ENCODE measurements around the gene ANKMY1.
"Not testable (repeated sequence)": the region's sequence is repeated elsewhere in the genome, so short reads cannot be mapped to it uniquely, and the experiment has no call there.

The ANKMY1 gene

DNA sequence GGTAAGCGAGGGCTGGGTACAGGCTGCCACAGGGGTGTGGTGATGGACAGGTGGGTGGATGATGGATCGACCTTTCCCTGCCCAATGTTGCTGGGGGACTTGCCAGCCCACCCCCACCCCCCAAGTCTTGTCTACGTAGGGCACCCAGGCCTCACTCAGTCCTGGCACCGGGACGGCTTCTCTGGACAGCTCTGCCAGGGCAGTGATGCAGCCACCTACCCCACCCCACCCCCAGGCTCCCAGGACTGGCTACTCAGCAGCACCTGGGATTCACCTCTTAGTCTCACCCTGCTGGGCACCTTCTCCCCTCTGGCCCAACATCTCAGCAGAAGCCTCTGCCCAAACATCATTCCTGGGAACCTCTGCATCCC is 55.7 kb downstream of the ANKMY1 start:
- no peak for FAIRE-seq

DNA sequence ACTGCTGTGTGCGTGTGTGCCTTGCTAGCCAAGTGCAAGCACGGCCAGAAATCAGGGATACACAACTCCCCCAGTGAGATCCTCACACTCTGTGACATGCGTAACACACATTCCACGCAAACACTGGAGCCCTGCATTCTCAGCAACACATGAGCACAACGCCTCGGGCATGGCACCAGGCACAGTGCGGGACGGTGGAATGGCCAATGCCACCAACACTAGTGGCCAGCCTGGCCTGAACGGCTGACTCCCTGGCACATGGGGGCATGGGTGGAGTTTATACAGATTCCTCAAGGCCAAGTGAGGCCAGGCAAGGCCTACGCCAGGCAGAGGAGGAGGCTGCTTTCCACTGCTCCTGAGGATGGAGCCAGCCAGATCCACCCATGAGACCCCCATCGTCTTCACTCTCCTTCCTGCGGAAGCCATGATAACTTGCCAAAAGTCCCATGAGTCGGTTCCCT is 56.2 kb downstream of the ANKMY1 start:
- no peak for FAIRE-seq

DNA sequence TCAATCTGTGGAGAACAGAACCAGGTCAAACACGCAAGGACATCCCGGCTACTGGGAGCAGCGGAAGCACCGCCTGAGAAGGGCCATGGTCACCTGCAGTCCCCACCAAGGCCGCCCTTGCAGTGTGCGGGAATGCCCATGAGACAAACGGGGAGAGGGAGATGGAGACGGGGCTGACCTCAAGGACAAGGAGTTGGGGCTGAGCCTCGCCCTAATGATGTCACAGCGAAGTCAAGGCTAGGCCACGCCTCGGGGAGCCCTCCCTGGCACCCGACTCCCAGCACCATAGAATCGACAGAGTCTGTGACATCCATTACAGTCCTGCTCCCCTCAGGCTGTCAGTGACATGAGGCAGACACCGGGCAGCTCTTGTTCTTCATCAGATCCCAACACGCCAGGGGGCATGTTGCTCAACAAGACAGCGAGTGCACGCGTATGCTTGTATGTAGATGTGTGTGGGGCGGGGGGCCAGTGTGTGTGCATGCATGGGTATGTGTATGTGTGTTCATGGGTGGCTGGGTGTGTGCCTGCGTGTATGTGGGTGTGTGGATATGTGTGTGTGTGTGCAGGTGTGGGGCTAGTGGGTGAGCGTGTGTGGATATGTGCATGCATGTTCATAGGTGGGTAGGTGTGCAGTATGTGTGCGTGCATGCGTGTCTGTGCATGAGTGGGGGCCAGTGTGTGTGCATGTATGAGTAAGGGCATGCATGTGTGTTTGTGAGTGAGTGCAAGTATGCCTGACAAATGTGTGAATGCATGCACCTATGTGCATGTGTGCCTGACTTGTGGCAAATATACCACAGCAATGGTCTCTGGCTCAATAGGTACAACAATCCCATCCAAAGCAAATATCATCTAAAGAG is 57.0 kb downstream of the ANKMY1 start:
- no peak for FAIRE-seq

DNA sequence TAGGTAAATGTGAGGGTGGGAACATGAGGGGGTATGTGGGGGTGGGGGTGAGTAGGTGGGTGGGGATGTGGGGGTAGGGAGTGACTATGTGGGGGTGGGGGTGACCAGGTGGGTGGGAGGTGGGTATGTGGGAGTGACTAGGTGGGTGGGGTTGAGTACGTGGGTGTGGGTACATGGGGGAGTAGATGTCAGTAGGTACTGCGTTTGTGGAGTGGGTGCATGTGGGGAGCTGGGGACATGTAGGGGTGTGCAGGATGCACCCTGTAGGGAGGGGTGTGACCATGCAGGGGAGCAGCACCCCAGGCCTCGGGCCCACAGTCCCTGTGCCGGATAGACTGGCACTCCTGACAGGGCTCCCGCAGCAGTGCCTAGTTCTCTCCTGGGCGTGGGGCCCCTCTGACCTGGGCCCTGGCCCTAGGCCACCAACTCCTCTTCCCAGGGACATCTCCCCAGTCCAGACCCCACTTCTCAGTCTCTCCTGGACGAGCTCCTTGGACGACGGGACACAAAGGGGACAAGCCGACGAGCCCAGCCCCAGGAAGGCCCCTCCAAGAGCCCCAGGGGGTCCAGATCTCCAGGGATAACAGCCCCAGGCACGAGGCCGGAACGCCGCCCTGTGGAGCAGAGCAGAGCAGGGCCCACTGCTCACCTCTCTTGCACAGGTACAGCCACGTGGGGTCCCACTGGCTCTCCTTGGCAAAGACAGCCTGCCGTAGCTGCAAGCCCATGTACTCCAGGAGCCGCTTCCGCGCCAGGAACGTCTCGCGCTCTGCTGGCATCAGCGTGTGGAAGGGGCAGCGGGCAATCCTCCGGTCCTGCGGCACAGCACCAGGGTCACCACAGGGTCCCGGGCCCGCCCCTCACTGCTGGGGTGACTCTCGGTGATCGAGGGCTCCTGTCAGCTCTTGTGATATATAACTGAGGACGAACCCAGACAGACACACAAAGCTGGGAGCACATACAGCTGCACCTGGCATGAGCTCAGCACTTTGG is 58.2 kb downstream of the ANKMY1 start:
- FAIRE-seq: no peak

DNA sequence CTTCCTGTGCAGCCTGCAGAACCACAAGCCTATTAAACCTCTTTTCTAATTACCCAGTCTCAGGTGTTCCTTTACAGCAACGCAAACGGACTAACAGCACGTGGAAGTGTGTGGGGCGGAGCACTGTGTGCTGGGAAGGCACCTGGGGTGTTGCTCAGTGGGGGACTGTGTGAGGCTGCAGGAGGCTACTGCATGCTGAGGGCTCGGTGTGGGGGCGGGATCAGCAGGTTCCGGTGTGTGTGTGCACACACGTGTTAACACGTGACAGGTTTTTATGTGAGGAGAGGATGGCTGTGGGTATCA is 58.9 kb downstream of the ANKMY1 start:
- FAIRE-seq: no peak

DNA sequence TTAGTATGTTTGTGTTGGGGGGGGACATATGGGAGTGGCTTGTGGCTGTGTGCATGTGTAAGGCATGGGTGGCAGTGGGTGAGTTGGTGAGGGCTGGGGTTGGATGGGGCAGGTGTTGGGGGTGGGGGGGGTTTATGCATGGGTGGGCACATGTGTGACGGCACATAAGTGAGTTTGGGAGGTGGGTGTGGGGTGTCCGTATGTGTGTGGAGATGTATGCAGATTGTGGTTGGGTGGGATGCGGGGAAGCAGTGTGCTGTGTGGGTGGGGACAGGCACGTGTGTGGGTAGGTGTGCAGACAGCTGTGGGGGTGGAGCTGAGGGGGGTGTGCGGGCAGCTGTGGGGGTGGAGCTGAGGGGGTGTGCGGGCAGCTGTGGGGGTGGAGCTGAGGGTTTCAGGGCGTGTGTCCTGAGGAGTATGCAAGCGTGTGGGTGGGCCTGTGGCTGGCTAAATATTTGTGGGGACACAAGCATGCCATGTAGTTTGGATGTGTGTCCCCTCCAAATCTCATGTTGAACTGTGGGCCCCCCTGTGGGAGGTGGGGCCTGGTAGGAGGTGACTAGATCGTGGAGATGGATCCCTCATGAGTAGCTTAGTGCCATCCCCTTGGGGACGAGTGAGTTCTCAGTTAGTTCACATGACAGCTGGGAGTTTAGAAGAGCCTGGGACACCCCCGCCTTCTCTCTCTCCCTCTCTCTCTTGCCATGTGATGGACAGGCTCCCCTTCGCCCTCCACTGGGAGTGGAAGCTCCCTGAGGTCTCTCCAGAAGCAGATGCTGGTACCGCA is 59.4 kb downstream of the ANKMY1 start:
- FAIRE-seq: no peak

DNA sequence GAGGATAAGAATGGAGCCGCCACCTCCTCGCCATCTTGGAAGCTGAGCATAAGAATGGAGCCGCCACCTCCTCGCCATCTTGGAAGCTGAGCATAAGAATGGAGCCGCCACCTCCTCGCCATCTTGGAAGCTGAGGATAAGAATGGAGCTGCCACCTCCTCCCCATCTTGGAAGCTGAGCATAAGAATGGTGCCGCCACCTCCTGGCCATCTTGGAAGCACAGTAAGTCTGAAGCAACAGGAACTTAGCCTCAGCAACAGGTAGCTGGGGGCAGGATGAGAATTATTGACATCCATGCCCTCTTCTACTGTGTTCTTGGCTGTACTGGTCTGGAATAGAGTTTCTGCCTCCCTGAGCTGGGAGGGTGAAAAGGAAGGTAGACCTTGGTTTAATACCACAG is 60.7 kb downstream of the ANKMY1 start:
- FAIRE-seq: not testable (repeated sequence)

DNA sequence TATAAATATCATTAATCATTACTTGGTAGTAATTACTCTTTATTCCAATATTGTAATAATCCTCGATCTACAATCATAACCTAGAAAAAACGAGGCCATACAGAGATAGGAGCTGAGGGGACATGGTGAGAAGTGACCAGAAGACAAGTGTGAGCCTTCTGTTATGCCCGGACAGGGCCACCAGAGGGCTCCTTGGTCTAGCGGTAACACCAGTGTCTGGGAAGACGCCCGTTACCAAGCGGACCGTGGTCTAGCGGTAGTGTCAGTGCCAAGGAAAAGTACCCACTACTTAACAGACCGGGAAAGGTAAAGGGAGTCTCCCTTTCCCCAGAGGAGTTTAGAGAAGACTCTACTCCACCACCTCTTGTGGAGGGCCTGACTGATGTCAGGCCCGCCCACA is 62.8 kb downstream of the ANKMY1 start:
- FAIRE-seq: peak; percentile 73

DNA sequence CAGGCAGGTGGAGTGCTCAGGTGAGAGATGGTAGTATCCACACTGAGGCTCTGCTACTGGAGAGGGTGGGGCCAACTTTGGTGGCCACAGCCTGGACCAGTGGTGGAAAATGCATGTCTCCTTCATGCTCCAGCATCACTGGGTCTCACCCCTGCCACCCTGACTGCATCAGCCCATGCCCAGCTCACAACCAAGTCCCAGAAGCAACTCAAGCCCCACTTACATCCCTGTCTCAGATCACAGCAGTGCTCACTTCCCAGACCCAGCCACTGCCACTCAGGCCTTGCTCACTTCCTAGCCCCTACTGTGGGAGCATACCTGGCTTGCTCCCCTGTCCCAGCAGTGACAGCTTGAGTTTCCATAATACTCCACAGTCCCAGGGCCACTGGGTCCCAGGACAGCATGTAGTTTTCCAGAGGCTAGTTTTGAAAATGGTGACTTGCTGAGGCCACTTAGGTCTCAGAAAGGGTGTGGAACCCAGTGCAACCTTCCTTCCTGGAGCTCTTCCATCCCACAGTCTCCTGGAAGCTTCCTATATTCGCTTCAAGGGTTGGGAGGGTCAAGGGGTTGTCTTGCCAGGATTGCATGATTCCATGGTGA is 63.5 kb downstream of the ANKMY1 start:
- FAIRE-seq: no peak

DNA sequence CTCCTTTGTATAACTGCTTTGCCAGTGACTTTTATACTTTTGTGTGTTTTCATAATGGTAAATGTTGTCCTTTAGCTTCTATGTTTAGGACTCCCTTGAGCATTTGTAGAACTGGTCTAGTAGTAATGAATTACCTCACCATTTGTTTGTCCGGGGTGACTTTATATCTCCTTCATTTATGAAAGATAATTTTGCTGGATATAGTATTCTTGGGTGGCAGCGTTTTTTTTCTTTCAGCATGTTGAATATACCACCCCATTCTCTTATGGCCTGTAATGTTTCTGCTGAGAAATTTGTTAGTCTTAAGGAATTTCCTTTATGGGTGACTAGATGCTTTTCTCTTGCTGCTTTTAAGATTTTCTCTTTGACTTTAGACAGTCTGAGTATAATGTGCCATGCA is 66.3 kb downstream of the ANKMY1 start:
- FAIRE-seq: no peak

DNA sequence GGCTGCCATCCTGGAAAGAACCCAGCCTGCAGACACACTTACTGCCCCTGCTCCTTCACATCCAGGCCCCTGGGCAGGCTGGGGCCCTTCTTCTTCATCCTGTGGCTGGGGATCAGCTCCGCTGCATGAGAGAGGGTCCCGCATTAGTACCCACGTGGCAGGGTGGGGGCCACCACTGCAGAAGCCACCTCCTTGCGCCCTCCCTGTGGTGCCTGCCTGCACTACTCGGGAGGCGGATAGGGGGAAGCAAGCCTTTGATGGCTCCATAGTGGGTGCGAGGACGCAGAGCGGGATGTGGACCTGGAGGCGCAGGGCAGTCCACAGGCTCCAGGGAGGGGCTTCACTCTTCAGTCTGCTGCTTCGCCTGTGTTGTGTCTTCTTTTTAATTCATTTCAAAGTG is 75.6 kb downstream of the ANKMY1 start:
- no peak for FAIRE-seq

DNA sequence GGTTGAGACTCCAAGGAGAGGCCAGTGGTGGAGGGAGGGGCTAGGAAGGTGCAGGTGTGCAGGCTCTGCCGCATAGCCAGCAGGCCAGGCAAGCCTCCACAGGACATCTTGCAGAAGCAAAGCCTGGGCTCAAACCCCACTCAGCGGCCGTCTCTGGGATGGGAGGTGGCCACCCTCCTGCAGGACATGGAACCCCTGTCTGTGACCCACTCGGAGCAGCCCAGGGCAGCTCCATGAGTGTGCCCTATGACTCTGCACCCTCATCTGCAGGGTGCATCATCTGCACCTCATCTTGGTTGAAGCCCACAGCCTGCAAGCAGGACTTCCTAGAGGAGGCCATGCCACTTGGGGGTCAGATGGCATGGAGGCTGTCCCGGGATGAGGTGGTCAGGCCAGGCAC is 76.1 kb downstream of the ANKMY1 start:
- FAIRE-seq: no peak

DNA sequence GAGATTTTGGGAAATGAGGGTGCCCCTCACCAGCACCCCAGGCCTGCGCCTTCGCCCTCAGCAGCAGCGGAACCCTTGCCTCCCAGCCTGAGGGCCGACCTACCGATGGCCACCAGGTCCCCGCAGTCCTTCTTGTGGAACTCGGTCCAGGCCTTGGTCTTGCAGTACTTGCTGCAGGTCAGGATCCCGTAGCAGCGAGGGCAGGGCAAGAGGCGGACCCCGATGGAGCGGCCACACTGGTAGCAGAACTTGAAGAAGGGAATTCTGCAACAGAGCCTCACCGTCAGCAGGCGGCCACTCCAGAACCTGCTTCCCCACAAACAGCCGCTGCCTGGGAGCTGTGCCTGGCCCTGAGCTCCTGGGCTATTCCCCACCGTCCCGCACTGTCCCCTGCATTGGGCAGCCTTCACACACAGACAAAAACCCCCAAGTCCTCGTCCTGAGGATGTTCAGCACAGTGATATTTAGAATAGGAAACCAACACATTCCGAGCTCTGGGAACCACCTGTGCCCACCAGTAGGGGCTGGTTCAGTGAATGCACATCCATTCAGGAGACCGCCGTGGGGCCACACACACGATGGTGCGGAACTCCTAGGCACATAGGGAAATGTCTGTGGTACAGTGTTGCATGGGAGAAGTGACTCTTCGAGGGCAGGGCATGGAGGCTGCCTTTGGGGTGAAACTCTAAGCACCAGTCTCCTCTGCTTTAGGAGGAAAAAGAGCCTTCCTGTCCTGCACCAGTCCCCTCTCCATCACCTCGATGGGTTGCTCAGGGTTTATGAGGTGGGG is 76.8 kb downstream of the ANKMY1 start:
- FAIRE-seq: no peak

DNA sequence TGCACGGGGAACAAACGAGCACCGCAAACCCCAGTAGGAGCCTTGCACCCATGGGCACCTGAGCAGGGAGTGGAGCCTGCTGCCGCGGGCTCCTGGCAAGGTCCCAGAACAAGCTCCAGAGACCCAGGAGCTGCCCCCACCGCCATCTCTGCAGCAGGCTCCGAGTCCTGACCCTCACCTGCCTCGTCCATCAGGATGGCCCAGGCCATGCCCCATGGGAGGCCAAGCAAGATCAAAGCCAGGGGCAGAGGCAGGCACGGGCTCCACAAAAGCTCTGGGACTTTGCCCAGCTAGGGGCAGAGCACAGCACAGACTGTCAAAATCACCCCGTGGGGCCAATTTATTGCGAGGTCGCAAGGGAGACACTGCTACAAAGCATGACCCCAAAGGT is 78.7 kb downstream of the ANKMY1 start:
- FAIRE-seq: no peak

DNA sequence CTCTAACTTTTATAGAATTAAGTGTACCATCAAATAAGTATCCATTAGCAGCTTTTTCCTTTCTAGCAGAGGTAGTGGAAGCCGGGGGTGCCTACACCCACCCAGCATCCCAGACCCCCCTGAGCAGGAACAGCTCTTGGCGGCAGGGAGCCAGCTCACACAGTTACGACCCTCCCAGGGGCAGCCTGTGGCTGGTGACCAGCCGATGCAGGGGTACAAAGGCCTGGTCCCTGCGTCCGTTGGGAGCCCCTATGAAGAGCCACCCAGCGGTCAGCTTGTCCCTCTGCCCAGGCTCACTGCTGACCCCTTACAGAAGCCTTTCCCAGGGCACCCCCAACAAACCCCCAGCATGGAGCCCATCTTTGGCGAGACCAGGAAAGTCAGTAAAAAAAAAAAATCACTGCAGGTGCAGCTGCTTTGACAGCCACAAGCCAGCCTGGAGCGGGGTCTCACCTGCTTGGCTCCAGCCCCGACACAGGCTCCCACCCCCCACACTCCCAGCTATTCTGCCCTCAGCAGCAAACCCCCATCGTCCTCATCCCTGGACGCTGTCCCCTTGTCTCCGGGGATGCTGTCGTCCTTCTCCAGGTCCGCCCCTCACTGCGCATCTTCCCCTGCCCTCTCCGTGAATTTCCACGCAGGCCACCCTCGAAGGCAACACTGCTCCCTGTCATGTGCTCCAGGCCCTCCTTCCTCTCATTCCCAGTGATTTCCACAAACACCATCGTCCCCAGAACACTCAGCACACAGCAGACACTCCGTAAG is 79.3 kb downstream of the ANKMY1 start:
- no peak for FAIRE-seq

DNA sequence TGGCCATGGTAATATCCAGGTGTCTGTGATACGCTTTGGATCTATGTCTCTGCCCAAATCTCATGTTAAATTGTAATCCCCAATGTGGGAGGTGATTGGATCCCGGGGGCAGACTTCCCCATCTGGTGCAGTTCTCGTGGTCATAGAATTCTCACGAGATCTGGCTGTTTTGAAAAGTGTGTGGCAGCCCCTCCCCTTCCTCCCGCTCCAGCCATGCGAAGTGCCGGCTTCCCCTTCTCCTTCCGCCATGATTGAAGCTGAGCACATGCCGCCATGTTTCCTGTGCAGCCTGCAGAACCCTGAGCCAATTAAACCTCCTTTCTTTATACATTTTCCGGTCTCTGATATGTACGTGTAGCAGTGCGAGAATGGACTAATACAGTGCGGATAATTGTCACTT is 79.9 kb downstream of the ANKMY1 start:
- FAIRE-seq: no peak

DNA sequence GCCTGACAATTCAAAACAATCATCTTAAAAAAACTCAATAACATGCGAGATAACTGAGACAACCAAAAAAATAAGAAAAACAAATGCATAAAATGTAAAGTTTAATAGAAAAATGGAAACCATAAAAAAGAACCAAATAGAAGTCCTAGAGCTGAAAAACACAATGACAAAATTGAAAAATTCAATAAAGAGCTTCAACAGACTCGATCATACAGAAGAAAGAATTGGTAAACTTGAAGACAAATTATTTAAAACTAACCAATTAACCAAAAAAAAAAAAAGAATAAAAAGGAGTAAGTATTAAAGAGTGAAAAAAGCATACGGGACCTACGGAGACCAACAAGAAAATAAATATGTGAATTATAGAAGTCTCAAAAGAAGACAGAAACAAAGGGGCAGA is 84.6 kb downstream of the ANKMY1 start:
- peak; percentile 76 for FAIRE-seq

DNA sequence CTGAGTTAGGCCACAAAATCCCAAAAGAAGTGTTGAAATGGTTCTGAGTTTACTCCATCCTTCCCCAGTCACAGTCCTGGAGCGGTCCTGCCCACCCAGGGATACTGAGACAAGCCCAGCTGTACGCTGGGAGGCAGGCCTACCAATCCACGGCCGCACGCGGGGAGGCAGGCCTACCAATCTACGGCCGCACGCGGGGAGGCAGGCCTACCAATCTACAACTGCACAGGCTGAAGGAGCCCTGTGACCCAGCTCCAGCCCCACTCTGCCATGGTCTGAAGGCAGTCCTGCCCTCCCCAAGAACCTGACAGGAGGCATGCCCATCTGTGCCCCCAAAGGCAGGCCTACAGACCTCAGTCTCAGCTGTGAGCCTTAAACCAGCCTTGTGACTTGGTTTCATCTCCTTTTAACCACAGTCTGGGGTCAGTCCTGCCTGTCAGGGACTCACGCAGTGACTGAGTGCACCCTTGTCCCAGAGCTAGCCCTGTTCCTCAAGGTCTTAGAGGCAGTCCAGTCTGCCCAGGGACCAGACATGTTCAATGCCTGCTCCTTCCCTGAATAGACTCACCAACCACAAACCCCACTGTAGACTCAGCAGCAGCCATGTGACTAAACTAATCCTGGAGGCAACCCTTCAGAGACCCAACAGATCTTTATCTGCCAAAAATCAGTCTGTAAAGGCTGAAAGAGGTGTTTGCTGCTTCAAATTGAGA is 85.6 kb downstream of the ANKMY1 start:
- no peak for FAIRE-seq

DNA sequence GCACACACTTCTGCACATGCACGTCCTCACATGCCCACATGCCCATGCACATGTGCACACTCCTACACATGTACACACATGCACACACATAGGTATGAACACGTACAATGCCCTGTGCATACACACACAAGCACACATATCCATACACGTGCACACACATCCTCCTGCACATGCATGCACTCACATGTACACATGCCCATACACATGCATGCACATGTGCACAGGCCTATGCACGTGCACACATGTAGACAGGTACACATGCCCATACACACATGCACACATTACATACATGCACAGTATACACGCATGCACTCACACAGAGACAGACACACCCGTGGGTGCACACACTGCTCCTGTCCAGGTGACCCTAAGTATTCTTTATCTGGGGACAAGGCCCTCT is 88.0 kb downstream of the ANKMY1 start:
- FAIRE-seq: no peak

DNA sequence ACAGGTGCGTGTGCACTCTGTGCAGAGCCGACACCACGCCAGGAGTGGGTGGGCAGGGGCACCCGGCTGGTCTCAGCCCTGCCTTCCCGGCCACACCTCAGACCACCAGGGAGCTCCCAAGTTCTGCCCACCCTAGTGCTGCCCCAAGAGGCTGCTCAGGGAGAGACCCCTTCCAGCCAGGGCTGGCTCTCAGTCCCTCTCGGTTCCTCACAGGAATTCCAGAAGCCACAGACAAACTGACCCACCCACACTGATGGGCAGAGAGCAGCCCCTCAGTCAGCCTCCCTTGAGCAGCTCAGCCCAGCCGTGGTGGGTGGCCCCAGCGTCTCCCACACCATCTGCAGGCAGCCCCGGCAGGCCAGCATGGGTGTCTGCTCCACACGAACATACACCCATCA is 88.5 kb downstream of the ANKMY1 start:
- no peak for FAIRE-seq

All from G401.6 (cell line).